GM12872 (cell line): Measurements from ENCODE around the gene COL4A1.

Experiments
- CTCF ChIP-seq: IDR thresholded peaks from 3 replicates; pipeline ENCODE4 v1.5.1; 2011; ENCODE audit warnings: low read depth, mild to moderate bottlenecking, low read length, moderate library complexity; ENCODE audit not compliant: insufficient read depth

COL4A1 gene

GRCh38 chr13:110194451-110194850, 112.5 kb downstream of the COL4A1 start:
- no peak for TF ChIP-seq CTCF

GRCh38 chr13:110193491-110193890, 113.5 kb downstream of the COL4A1 start:
- no peak for TF ChIP-seq CTCF

DNA sequence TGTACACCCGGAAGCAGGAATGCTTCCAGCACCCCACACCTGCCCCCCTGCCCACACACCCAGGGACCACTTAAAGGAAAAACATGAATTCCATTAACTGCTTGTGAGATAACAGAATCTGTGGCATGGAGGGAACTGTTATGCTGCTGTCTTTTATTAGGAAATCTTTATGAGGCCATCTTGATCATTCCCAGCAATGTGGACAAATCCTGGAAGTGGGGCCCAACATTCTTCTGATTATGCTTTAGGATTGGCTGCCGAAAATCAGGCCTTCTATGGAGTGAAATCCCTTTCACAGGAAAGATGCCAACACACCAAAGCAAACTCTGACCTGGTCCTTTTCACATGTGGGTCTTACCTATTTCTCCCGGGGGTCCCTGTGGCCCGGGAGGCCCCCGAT, 114.5 kb downstream of the COL4A1 start:
- TF ChIP-seq CTCF: no peak

GRCh38 chr13:110187641-110188161, 119.3 kb downstream of the COL4A1 start:
- TF ChIP-seq CTCF: no peak

DNA sequence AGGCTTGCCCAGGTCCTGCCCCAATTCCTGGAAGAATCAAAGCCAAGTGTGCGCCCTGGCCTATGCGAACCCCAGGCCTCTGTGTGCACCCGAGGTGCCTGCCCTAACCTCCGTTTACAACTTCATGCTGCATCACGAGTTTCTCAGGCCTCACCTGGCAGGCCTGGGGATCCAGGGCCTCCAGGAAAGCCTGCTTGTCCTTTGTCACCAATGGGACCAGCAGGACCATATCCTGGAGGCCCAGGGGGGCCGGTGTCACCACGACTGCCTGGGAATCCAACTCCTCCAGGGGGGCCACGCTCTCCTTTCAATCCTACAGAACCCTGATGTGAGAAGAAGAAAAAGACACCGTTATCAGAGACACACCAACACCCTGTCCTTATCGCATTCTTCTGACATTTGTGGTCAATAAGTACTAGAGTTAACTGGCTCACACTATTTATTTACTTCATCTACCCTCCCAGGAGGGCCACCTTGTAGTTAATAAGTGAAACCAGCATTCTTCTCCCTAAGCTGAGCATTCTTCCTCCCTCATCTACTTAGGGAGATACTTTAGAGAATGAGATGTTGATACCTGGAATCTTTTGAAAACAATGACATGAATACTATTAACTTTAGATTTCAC, 120.6 kb downstream of the COL4A1 start:
- TF ChIP-seq CTCF: no peak

DNA sequence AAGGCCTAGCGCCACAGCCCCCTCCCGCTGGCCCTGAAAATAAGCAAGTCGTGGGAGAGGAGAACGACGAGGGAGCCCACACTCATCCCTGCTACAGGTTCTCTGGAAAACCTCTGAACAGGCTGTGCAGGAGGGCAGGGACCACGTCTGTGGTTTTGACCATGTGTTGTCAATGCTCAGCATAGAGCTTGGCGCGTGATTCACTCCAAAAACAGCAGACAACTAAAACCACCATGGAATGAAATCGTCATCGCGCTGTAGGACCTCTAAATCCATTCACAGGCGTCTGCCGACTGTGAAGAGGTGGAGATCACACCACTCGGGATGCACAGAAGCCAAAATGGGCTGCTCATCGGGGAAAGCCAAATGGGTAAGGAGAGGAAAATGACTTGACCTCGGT, 121.3 kb downstream of the COL4A1 start:
- TF ChIP-seq CTCF: no peak

DNA sequence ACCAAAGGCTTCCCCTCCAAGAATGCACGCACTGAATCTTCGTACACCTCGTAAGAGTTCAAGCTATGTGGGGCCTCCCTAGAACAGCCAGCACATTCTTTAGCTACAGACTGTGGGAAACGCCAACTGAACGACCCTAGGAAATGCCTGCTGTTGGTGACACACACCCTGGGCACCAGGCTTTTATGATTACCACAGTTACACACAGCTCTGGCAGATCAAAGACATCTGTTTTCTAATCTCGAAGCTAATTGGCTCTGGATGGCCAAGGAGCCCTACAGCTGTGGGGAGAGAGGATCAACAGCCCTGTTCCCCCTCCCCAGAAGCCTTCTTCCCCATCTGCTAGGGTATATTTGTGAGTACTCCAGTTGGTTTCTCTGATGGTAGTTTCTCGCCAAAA, 123.0 kb downstream of the COL4A1 start:
- no peak for TF ChIP-seq CTCF
